ENCODE data around the gene ABCA10.

The ABCA10 gene

DNA sequence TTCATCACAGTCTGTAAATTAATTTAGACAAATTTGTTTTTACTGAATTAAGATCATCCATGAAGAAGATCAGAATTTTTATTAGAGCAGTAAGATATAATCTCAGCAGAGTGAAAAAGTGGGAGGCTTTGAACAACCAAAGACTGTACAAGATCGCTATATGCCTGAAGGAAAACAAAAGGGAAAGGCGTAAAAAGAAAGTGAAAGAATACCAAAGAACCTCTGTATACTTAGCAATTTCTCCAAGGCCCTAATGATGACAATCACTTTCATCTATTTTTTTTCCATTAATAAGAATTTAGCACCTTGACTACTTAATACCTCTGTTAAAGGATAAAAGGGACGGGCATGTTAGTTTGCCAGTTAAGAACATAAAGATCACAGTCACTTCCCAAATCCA, 38.6 kb upstream of the ABCA10 start:
- Mint-ChIP-seq H3K4me3 (no peak overlapping the region), H3K4me1 (no peaks in the 10 kb centered on the region), H3K27me3 (ENCODE audit: low read depth, poor library complexity) (no peaks in the 10 kb centered on the region), H3K27ac (no peak overlapping the region), H3K9me3 (no peaks in the 10 kb centered on the region), H3K36me3 (ENCODE audit: low read depth) (no peaks in the 10 kb centered on the region)
- TF ChIP-seq, protein P1, sequence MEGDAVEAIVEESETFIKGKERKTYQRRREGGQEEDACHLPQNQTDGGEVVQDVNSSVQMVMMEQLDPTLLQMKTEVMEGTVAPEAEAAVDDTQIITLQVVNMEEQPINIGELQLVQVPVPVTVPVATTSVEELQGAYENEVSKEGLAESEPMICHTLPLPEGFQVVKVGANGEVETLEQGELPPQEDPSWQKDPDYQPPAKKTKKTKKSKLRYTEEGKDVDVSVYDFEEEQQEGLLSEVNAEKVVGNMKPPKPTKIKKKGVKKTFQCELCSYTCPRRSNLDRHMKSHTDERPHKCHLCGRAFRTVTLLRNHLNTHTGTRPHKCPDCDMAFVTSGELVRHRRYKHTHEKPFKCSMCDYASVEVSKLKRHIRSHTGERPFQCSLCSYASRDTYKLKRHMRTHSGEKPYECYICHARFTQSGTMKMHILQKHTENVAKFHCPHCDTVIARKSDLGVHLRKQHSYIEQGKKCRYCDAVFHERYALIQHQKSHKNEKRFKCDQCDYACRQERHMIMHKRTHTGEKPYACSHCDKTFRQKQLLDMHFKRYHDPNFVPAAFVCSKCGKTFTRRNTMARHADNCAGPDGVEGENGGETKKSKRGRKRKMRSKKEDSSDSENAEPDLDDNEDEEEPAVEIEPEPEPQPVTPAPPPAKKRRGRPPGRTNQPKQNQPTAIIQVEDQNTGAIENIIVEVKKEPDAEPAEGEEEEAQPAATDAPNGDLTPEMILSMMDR (IDR thresholded peaks at IDR 0.05): no peak
- no peak for DNase-seq

DNA sequence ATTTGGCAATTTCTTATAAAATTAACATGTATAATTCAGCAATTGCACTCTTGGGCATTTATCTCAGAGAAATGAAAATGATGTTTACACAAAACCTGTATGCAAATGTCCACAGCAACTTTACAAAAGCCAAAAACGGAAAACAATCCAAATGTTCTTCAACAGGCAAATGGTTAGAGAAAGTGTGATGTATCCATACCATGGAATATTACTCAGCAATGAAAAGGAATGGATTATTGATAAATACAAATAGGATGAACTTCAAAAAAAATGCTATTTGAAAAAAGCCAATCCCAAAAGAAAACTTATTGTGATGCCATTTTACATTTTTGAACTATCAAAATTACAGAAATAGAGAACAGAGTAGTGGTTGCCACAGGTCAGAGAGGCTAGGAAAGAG, 37.2 kb upstream of the ABCA10 start:
- Mint-ChIP-seq H3K27ac (no peak overlapping the region), H3K4me3 (no peak overlapping the region), H3K9me3 (no peaks in the 10 kb centered on the region), H3K27me3 (ENCODE audit: low read depth, poor library complexity) (no peaks in the 10 kb centered on the region), H3K36me3 (ENCODE audit: low read depth) (no peaks in the 10 kb centered on the region), H3K4me1 (no peaks in the 10 kb centered on the region)
- TF ChIP-seq, protein P1 (IDR thresholded peaks at IDR 0.05): no peak
- no peak for DNase-seq

DNA sequence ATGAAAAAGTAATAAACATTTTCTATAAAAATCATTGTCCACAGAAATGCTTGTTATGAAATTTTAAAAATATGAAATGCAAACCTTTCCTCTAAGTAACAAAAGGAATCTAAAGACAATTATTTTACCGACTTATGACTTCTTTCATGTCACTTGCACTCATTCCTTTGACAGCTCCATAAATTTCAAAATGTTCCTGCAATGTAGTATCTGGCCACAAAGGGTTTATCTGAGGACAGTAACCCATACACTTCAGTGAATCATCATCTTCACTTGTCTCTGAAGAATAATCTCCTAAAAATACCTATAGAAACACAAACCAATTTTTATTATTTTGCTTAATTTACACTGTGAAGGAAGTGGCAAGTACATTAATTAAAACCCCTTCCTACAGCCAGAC, 25.6 kb upstream of the ABCA10 start:
- DNase-seq: no peak
- Mint-ChIP-seq H3K27ac (no peak overlapping the region), H3K4me1 (peaks cover 4% of the 10 kb centered on the region), H3K9me3 (no peaks in the 10 kb centered on the region), H3K4me3 (no peak overlapping the region), H3K27me3 (ENCODE audit: low read depth, poor library complexity) (no peaks in the 10 kb centered on the region), H3K36me3 (ENCODE audit: low read depth) (no peaks in the 10 kb centered on the region)
- TF ChIP-seq, protein P1 (IDR thresholded peaks at IDR 0.05): no peak

DNA sequence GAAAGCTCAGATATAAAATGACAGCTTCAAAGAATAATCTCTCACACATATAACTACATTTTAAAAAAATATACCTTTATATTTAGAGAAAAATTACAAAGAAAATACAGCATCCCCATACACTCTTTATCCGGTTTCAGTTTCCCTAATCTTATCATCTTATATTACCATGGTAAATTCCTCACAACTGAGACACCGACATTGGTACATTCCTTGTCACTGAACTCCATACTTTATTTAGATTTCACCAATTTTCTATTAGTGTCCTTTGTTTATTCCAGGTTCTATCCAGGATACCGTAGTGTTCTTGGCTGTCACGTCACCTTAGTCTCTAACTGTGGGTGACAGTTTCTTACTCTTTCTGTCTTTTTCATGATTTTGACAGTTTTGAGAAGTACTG, 22.0 kb upstream of the ABCA10 start:
- H3K9me3 Mint-ChIP-seq: no peaks in the 10 kb centered on the region

DNA sequence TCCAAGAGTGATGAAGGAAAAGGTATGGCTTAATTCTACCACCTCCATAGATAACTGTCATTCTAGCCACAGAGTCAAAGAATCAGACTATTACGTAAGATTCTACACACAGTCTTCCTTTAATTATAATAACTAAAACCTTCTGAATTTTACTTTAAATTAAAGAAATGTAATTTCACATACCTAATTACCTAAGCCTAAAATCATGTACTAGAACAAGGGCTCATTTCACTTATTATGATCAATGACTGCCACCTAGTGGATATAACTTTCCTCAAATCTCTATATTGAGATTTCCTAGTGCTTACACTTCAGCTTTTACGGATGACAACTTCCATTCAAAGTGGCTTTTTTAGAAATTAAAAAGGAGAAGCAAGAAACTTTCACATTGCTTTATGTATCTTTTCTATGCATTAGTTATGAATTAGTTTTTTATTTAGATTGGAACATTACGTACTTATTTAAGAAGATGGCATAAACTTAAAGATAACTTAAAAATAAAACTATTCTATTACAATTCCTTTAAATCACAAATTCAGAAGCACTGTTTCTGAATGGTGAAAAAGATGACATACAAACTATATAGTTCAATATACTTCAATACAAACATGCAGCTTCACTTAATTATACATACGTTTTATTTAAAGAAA, 18.2 kb upstream of the ABCA10 start:
- Mint-ChIP-seq H3K9me3 (no peaks in the 10 kb centered on the region), H3K27ac (no peak overlapping the region), H3K4me1 (no peaks in the 10 kb centered on the region), H3K27me3 (ENCODE audit: low read depth, poor library complexity) (no peaks in the 10 kb centered on the region), H3K36me3 (ENCODE audit: low read depth) (no peaks in the 10 kb centered on the region), H3K4me3 (no peak overlapping the region)
- DNase-seq: no peak
- TF ChIP-seq, protein P1 (IDR thresholded peaks at IDR 0.05): peak; percentile 77

More for the DNA sequence above, 22.0 kb upstream of the ABCA10 start:
- TF ChIP-seq, protein P1 (IDR thresholded peaks at IDR 0.05): no peak
- no peak for DNase-seq
- Mint-ChIP-seq H3K27ac (no peak overlapping the region), H3K36me3 (ENCODE audit: low read depth) (no peaks in the 10 kb centered on the region), H3K27me3 (ENCODE audit: low read depth, poor library complexity) (no peaks in the 10 kb centered on the region), H3K4me3 (no peak overlapping the region), H3K4me1 (peaks cover 4% of the 10 kb centered on the region)

DNA sequence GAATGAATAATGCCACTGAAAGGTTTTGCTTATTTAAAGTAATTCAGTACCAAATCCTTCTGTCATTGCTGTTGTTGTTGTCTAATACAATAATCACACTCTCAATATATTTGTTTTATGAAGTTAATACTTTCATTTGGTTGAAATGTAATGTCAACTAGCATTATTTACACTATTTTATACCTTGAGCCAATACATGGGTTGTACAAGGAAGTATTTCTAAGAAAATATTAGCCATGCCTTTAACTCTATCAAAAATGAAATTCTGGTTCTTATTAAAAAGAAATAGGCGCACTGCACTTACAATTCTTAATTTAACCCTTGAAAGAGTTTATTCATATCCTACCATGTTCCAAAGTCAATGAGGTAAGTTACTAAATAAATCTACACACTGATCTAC, 17.6 kb upstream of the ABCA10 start:
- Mint-ChIP-seq H3K9me3 (no peaks in the 10 kb centered on the region), H3K27me3 (ENCODE audit: low read depth, poor library complexity) (no peaks in the 10 kb centered on the region), H3K36me3 (ENCODE audit: low read depth) (no peaks in the 10 kb centered on the region), H3K4me1 (no peaks in the 10 kb centered on the region), H3K27ac (no peak overlapping the region), H3K4me3 (no peak overlapping the region)
- DNase-seq: no peak
- TF ChIP-seq, protein P1 (IDR thresholded peaks at IDR 0.05): no peak
